HG03520 (cell line): ENCODE data around the gene CTDNEP1.

ENCODE experiments used
- ATAC-seq: cut with Tn5 transposase; IDR thresholded peaks from one replicate; pipeline ENCODE4 v1.9.1; 2021; ENCODE audit warnings: mild to moderate bottlenecking, moderate library complexity; ENCODE audit not compliant: unreplicated experiment

The CTDNEP1 gene

DNA sequence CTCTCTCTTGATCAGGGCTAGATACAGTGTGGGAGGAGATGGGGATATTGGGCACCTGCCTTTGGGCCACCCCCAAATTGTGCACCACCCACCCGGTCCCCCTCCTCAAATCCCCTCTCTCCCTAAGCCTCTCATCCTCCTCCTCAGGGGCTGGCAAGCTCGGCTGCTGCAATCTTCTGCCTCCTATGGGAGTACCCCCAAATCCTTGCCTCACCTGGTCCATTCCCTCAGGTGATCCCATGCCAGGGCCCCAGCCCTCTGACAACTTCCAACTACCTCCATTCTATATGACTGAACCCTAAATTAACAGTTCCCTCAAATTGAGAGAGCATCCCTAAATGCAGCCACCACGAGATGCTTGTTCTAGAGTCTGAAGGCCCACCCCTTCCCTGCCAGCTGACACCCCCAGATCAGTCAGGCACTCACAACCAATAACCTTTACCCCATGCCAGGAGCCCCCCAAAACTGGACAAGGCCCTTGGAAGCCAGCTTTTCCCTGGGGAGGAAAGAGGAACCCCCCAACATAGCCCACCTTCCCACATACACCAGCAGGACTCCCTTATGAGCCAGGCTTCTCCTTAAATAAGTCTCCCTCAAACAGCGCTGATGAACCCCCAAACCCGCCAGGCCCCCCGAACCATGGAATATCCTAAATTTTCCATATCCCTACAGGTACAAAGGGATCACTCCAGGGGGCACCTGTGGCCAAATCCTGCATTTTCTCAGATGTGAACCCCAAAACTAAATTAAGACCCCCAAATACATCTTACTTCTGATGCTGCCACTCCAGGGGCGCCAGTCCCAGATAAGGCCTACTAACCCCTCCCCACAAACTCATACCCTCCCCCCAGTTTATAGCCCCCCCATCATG, 35.1 kb downstream of the CTDNEP1 start:
- no peak for ATAC-seq

DNA sequence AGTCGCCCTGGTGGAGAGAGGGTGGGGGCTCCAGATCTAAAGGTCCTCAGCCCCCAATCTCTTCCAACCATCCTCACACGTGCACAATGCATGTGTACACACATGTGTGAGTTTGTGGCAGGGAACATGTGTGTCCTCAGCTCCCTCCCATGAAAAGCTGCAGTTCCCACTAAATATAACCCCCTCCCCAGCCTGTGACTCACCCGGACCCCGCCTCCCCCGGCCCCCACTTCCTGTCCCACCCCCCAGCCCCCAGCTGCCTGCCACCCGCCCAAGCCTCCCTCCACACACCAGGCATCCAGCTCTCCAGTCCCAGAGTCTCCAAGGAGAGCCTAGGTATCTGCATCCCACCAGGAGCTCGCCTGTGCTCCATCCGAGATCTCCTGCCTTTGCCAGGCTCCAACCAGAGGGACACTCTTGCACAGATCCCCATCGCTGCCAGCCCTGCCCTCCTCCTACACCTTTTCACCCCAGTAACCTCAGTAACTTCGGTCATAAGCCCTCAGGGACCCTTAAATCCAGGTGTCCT, 35.8 kb downstream of the CTDNEP1 start:
- ATAC-seq, result no peak

DNA sequence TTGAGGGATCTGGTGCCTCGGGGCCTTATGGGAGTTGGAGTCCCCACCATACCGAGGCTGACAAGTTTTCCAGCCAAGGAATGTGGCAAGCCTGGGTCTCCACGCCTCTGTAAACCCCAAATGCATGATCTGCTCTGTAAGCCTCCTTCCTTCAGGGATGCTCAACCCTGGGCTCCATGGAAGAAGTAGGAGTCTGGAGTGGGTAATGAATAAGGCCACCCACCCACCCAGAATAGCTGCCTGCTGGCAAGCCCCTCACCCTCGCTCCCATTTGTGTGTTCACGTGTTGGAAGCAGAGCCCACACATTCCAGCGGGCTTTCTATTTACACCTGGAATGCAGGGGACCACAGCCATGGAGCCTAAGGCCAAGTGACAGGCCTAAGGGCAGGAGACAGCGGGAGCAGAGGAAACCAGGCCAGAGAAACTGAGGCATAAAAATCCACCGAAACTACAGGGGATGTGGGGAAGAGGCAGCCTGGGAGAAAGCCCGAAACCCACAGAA, 36.3 kb downstream of the CTDNEP1 start:
- no peak for ATAC-seq

DNA sequence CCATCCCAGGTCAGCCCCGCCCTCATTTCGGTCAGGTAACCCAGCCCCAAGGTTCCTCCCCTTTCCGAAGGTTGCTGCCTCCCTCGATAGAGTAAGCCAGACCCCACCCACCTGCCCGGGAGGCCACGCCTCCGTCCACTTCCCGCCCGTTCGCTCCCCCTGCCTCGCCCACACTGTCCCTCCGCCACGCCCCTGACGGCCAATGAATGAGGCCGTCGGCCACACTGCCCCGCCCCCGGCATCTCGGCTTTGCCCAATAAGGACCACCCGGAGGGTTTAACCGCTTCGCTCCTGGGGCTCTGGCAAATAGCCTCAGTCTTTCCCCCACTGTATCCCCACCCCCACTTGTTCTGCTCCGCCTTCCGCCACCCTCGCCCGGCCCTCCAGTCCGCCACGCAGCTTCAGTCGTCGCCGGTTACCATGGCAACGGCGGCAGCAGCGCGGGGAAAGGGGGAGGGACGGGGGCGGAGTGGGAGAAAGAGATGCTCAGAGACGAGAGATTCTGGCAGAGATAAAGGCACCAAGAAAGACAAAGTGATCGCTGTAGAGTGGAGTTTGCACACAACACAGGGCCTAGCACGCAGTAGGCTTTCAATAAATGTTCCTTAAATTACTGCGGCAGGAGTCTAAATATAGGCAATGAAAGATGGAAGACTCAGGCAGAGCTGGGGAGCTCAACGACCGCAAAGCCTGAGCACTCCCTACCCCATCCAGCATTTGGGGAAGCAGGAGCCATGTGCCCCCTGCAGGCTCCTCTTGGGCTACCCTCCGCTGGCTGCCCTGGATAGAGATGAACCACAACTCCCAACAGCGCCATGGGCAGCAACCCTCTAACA, 37.0 kb downstream of the CTDNEP1 start:
- ATAC-seq, result peak; percentile 65

DNA sequence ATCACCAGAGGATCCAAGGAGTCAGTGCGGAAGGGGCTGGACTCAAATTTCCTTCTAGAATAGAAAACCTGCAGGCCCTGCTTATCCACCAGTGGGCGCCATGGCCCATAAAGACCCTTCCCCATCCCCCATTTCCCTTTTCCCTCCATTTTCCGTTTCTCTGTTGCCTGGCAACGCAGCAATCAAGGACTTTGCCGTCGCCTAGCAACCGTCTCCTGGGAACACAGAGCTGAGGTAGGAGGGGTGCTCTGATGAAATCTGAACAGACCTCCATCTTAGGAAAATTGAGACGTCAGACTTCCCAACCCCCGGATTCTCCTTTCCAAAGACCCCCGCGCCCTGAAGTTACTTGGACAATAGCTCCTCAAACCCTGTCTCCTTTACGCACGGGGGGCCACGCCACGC, 37.6 kb downstream of the CTDNEP1 start:
- ATAC-seq, result no peak

DNA sequence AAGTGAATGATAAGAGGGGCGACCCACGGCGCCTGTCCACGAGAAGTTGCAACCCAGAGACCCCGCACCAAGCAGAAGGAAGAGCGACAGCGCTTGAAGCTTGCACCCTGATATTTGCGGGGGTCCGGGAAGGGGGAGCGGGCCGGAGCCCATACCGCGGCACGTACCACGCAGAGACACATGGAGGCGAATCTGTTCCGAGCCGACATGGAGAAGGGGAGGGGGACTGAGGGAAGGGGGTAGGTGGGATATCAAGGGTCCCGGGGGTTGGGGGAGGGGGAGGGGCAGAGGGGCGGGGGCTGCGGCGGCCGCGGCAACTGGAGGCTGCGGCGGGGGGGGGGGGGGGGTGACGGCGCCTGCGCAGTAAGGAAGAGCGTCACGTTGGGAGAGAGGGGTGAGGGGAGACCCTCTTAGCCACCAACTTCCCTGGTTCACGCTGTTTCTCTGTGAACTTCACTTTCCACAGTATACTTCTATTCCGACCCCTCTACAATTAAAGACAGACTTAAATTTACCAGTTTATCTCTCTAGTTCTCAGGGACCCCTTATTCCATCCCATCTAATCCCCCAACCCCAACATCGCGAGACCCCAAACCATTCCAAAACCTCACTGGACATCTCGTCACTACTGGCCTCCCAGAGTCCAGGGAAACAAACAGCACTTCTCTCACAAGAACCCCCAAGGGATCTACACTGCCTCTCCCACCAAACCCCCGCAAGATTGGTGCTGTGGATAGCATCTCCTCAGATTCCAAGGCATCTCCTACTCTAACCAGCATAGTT, 39.9 kb downstream of the CTDNEP1 start:
- ATAC-seq, result no peak

DNA sequence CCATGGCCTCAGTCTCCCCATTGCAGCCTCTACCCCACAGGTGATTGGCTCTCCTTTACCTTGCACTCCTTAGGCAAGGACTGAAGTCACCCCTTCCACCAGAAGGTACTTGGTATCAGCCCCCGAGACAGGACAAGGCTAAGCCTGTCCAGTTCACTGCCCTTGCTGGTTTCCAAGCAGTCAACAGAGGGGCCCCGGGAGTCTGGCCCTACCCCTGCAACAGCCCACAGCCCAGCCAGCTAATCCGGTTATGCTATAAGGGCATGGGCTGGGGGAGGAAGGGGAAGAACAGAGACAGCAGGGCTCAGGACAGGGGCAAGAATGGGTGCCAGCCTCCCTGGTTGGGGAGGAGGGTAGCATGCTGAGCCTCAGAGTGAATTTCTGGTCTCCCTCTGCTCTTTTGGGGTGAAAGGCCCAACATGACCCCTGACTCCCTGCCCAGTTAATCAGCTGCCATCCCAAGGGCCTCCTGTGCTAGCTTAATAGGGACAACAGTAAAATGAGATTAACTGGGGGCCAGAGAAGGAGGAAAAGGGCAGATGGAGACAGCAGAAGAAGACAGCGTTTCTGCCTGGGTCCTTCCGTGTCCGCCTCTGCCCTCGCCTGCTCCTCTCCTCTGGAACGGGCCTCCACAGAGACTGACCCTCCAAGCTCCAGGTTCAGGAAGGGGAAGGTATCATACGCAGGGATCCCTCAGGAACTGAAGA, 42.6 kb downstream of the CTDNEP1 start:
- ATAC-seq, result no peak

DNA sequence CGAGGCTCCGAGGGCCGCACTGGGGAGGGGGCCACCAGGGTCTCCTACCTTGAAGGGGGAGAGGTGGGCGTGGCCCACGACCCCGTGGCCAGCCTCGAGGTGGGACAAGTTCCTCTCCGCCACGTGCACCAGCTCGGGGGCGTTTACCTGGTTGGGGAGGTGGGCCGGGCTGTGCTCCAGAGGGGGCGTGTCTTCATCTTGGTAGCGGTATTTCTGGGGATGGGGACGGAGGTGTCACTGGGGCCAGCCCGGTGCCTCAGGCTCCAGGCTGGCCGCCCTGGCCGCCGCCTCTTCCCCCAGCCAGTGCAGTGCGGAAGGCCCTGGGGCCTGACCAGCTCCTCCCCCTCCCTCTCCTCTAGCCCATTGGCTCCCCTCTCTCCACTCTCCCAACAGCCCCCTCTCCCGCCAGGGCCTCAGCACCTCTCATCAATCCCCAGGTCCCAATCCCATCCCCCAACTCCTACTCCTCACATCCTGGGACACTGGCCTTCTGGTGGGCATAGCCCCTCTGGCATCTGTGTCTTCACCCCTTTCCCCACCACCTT, 43.4 kb downstream of the CTDNEP1 start:
- no peak for ATAC-seq

DNA sequence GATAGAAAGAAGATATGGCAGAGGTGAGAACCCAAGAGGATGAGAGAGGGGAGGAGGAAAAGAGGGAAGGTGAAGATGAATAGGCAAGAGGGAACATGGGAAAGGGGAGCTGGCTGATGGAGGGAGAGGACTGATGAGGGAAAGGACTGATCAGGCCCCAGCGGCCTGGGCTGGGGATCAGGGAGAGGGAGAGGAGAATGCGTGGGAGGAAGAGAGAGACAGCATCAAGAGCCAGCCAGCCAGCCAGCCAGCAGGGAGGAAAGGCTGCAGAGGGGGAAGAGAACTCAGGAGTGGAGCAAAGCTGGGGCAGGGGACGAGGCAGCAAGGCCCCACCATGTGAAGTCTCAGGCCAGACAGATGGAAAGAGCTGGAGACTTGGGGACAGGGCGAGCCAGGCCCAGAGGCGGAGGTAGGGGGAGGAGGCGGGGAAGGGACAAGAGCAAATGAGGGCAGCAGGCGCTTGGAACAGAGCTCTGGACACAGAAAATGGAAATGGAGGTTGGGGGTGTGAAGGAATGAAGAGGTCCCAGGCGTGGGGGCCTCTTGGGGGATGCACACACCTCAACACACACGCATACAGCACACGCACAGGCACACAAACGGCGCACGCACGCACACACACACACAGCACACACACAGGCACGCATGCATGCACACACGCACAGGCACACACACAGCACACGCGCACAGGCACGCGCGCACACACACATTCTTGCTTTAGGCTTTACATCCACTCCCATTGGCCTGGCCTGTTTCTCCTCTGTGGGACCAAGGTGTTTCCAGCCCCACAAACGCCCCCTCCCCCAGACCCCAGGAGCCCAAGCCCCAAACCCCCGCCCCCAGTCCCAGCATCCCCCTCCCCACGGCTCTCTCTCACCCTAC, 44.2 kb downstream of the CTDNEP1 start:
- ATAC-seq, result no peak

DNA sequence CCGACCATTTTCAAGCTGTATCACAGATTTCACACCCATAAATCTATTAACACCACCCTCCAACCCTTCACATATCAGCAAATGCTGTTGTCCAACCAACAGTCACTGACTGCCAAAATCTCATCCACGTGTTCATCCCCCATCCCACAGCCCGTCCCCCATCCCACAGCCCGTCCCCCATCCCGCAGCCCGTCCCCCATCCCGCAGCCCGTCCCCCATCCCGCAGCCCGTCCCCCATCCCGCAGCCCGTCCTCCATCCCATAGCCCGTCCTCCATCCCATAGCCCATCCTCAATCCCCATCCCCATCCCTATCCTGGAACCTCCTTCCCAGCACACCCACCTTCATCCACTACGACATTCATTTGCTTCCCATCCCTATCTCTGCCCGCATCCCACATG, 46.0 kb downstream of the CTDNEP1 start:
- ATAC-seq, result no peak

DNA sequence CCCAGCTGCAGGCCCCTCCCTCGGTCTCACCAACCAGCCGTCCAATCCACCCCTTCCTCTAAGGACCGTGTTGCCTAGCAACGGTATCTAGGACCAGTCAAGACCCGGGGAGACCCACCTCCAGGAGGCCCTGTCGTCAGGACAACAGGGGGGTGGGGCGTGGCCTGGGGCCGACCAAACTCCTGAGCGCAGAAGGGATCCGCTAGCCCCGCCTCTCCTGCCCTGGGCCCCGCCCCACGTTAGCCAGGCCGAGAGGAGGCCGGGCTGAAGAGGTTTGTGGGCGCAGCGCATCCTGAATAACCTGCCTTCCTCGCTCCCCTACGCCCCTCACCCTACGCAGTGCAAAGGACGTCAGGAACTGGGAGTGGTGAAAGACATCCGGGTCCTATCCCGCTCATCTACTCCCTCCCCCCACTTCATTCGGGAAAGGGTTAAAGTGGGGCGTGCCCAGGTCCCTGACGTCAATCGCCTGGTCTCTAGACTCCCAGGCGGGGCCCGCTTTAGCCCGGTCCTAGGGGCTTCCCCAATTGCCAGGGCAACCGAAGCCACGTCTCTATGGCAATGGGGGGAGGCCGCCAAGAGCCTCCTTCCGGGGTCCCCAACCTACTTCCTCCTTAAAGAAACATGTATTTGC, 46.6 kb downstream of the CTDNEP1 start:
- ATAC-seq, result peak; percentile 72

DNA sequence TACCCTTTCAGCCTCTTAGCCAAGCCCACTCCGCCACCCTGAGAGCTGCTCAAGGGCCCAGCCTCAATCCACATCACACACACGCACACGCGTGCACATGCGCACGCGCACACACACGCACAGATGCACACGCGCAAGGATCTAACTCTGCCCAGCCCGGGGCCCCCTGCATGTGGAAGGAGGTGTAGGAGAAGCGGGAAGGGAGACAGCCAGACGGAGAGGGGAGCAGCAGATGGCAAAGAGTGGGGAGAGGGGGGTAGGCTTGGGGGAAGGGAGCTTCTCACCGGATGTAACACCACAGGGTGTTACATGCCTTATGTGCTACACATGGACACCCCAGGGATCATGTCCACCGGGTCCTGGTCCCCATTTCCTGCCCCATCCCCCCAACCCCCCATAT, 47.2 kb downstream of the CTDNEP1 start:
- no peak for ATAC-seq

DNA sequence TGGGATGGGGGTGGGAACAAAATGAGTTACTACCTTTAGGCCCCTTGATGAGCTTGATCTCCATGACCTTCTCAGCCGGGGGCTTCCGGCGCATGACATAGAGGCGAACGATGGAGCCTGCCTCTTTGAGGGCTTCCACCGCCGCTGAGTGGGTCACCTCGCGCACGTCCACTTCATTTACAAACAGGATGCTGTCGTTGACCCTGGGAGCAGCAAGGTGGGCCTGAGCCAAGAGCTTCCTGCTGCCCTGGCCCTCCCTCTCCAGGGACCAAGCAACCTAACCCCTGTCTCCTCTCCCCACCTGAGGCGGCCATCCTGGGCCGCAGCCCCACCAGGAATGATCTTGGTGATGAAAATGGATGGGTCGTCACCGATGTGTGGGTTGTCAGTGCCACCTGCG, 48.1 kb downstream of the CTDNEP1 start:
- ATAC-seq, result no peak

DNA sequence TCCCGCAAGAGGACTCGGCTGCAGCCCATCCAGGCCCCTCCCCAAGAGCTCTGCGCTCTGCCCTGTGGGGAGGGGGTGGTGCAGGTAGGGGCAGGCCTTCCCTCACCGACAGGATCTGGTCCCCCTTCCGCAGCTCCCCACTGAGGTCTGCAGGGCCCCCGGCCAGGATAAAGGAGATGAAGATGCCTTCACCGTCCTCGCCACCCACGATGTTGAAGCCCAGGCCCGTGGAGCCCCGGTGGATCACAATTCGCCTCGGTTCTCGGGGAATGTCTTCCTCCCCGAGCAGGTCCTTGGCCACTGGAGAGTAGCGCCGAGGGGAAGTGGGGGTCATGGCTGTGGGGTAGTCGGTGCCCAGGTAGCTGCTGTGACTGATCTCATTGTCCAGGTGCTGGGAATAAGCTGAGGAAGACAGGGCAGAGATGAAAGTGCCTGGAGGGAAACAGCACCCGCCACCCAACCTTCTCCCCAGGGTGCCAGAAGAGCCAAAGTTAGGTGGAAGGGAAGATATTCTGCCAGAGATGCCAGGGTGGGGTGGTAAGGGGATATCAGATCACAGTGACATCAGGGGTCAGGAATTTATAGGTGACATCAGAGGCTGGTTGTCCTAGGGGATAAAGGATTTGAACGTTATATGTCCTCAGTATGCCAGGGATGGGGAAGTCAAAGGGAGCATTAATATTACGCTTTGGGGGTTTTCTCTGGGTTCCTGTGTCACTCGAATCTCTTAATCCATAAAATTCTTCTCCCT, 54.7 kb downstream of the CTDNEP1 start:
- ATAC-seq, result no peak

DNA sequence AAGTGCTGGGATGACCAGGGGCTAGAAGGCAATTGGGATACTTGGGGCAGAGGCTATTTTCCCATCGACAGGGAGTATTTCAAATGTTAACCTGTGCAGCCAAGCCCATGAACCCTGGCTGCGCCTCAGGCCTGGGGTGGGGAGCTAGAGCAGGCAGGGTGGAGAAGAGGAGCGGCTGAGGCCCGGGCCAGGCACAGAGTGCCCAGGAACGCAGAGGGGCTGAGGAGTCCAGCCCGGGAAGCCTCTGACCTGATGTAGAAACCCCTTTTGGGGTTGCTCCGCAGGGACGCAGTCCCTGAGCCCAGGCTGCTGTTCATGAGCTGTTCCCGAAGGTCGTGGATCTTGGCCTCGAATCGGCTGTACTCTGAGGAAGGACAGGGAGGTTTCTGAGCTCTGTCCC, 55.6 kb downstream of the CTDNEP1 start:
- ATAC-seq, result no peak
